H1 (cell line): ENCODE results near the gene FAM53C. TPM values are rescaled to one million over a fixed set of nuclear protein-coding genes. Genes with fewer than 3 reads are reported as not detected.

Source experiments
- CTCF ChIA-PET: fragments of 300-600 bp; sonication (Branson Sonifier 250); formaldehyde crosslinking; loops from one replicate; lab custom pipeline; 2021; ENCODE audit not compliant: partially characterized antibody; lab: Charles Lee
- POLR2A ChIA-PET: fragments of 300-600 bp; sonication (Branson Sonifier 250); formaldehyde crosslinking; loops from one replicate; lab custom pipeline; 2021; ENCODE audit warnings: inconsistent platforms; ENCODE audit not compliant: partially characterized antibody; lab: Charles Lee
- DNase-seq, 2 experiments: peaks; one replicate each; pipeline versions ENCODE4 v3.0.0 to v3.0.0-alpha.2; 2010 to 2022; ENCODE audit warnings: low spot score in 2 of 2, low read depth in 1 of 2, mixed read lengths in 1 of 2
- FAIRE-seq: peaks from 2 replicates; lab custom pipeline; 2011; peaks lifted over from hg19 to GRCh38; lab: Jason Lieb, UNC
- H2AFZ ChIP-seq: 2 replicates; pipeline ENCODE4 v1.8.1; 2012; ENCODE audit warnings: low read length, inconsistent platforms
- H2AK5ac ChIP-seq: 2 replicates; pipeline ENCODE4 v1.6.1; 2013; ENCODE audit warnings: low read depth, low read length
- H2BK120ac ChIP-seq: replicated peaks from 2 replicates; pipeline ENCODE3; 2013; ENCODE audit warnings: low read depth, low read length, inconsistent platforms
- H2BK12ac ChIP-seq: 2 replicates; pipeline ENCODE4 v1.6.1; 2013; ENCODE audit warnings: low read depth, low read length
- H2BK15ac ChIP-seq: 2 replicates; pipeline ENCODE4 v1.6.1; 2013; ENCODE audit warnings: low read length
- H2BK20ac ChIP-seq: 2 replicates; pipeline ENCODE4 v1.6.1; 2013; ENCODE audit warnings: low read length
- H2BK5ac ChIP-seq: 2 replicates; pipeline ENCODE4 v1.6.1; 2013; ENCODE audit warnings: low read depth, low read length
- H3K14ac ChIP-seq: 2 replicates; pipeline ENCODE4 v1.6.1; 2013; ENCODE audit warnings: inconsistent platforms; ENCODE audit not compliant: insufficient read length
- H3K18ac ChIP-seq: 2 replicates; pipeline ENCODE4 v1.6.1; 2013; ENCODE audit warnings: low read length; ENCODE audit errors: extremely low read depth
- H3K23ac ChIP-seq: 2 replicates; pipeline ENCODE4 v1.6.1; 2013; ENCODE audit warnings: inconsistent platforms; ENCODE audit not compliant: insufficient read length
- H3K23me2 ChIP-seq: 2 replicates; pipeline ENCODE4 v1.6.1; 2013; ENCODE audit warnings: low read depth, low read length
- H3K27ac ChIP-seq: 2 replicates; pipeline ENCODE4 v1.6.1; 2011; ENCODE audit warnings: low read depth, low read length, inconsistent platforms
- H3K27me3 ChIP-seq, 4 experiments: replicated peaks in 1 of 4; 1 replicate in 1 of 4; 2 replicates in 3 of 4; pipeline versions ENCODE4 v1.6.1 to v1.8.1; 2011 to 2013; ENCODE audit warnings: low read length in 3 of 4, mild to moderate bottlenecking in 3 of 4, inconsistent platforms in 2 of 4, mixed read lengths in 2 of 4, moderate library complexity in 1 of 4; ENCODE audit not compliant: control insufficient read depth in 3 of 4, insufficient read depth in 3 of 4; ENCODE audit errors: extremely low read depth in 1 of 4
- H3K36me3 ChIP-seq, 4 experiments: 2 replicates each; pipeline versions ENCODE4 v1.6.1 to v1.8.1; 2011 to 2013; ENCODE audit warnings: mild to moderate bottlenecking in 4 of 4, low read length in 3 of 4, moderate library complexity in 2 of 4, control low read depth in 1 of 4, inconsistent platforms in 1 of 4; ENCODE audit not compliant: insufficient read depth in 4 of 4, control insufficient read depth in 2 of 4
- H3K4ac ChIP-seq: replicated peaks from 2 replicates; pipeline ENCODE3; 2013; ENCODE audit warnings: low read length, low read depth, mixed read lengths, inconsistent platforms; ENCODE audit not compliant: insufficient read length
- H3K4me1 ChIP-seq, 4 experiments: replicated peaks in 1 of 4; 1 replicate in 1 of 4; 2 replicates in 3 of 4; pipeline versions ENCODE4 v1.6.1 to v1.8.1; 2011 to 2013; ENCODE audit warnings: low read length in 3 of 4, inconsistent platforms in 2 of 4, mixed read lengths in 1 of 4; ENCODE audit not compliant: insufficient read depth in 4 of 4, control insufficient read depth in 3 of 4
- H3K4me2 ChIP-seq, 2 experiments: 2 replicates each; pipeline versions ENCODE4 v1.6.1 to v1.8.1; 2011 to 2013; ENCODE audit warnings: low read depth in 2 of 2, low read length in 2 of 2, control low read depth in 1 of 2, inconsistent platforms in 1 of 2, mild to moderate bottlenecking in 1 of 2; ENCODE audit not compliant: insufficient read depth in 1 of 2
- H3K4me3 ChIP-seq, 4 experiments: fragments of 200-600, 300-600 bp in 1 of 4; sonication (generic), shearing (Covaris generic), sonication (Bioruptor Twin) in 1 of 4; 2 replicates each; pipeline versions ENCODE4 v1.5.1 to v1.8.1; 2011 to 2016; ENCODE audit warnings: low read length in 4 of 4, low read depth in 3 of 4, control low read depth in 2 of 4, inconsistent platforms in 2 of 4, mild to moderate bottlenecking in 2 of 4, mixed read lengths in 1 of 4, moderate library complexity in 1 of 4; ENCODE audit not compliant: insufficient read depth in 2 of 4; ENCODE audit errors: extremely low read depth in 1 of 4
- H3K56ac ChIP-seq: replicated peaks from 2 replicates; pipeline ENCODE3; 2013; ENCODE audit warnings: low read depth, mild to moderate bottlenecking, mixed read lengths, low read length, inconsistent platforms; ENCODE audit not compliant: insufficient read length
- H3K79me1 ChIP-seq: 2 replicates; pipeline ENCODE4 v1.6.1; 2013; ENCODE audit warnings: low read depth, low read length, control low read depth
- H3K79me2 ChIP-seq, 2 experiments: 2 replicates each; pipeline versions ENCODE4 v1.6.1 to v1.8.1; 2012 to 2013; ENCODE audit warnings: low read length in 2 of 2, mild to moderate bottlenecking in 2 of 2, inconsistent platforms in 1 of 2; ENCODE audit not compliant: insufficient read depth in 2 of 2, control insufficient read depth in 1 of 2
- H3K9ac ChIP-seq, 4 experiments: replicated peaks in 1 of 4; 1 replicate in 1 of 4; 2 replicates in 3 of 4; pipeline versions ENCODE4 v1.6.1 to v1.8.1; 2011 to 2013; ENCODE audit warnings: low read depth in 3 of 4, low read length in 3 of 4, control low read depth in 2 of 4, mild to moderate bottlenecking in 2 of 4, moderate library complexity in 2 of 4, inconsistent platforms in 1 of 4; ENCODE audit errors: extremely low read depth in 1 of 4
- H3K9me3 ChIP-seq, 2 experiments: 2 replicates each; pipeline versions ENCODE4 v1.6.1 to v1.8.1; 2012 to 2013; ENCODE audit warnings: mild to moderate bottlenecking in 2 of 2, moderate library complexity in 2 of 2, control low read depth in 1 of 2, inconsistent platforms in 1 of 2, low read depth in 1 of 2, low read length in 1 of 2, mixed read lengths in 1 of 2; ENCODE audit not compliant: insufficient read depth in 2 of 2
- H4K20me1 ChIP-seq, 2 experiments: replicated peaks in 1 of 2; 2 replicates each; pipeline versions ENCODE3 to v1.8.1; 2011 to 2013; ENCODE audit warnings: inconsistent platforms in 2 of 2, low read length in 2 of 2, mild to moderate bottlenecking in 1 of 2; ENCODE audit not compliant: insufficient read depth in 2 of 2, control insufficient read depth in 1 of 2
- H4K5ac ChIP-seq: 2 replicates; pipeline ENCODE4 v1.6.1; 2013; ENCODE audit warnings: low read length, low read depth, mixed read lengths, inconsistent platforms; ENCODE audit not compliant: insufficient read length
- H4K8ac ChIP-seq: 2 replicates; pipeline ENCODE4 v1.8.0; 2013; ENCODE audit warnings: mild to moderate bottlenecking, moderate library complexity, low read length, inconsistent platforms; ENCODE audit not compliant: insufficient read depth; ENCODE audit errors: extremely low read depth
- H4K91ac ChIP-seq: replicated peaks from 2 replicates; pipeline ENCODE3; 2013; ENCODE audit warnings: low read length, mixed read lengths, inconsistent platforms; ENCODE audit not compliant: insufficient read length
- BRCA1 ChIP-seq: IDR thresholded peaks from 2 replicates; pipeline ENCODE4 v1.6.1; 2012; ENCODE audit warnings: low read depth, low read length, improper control_type of control experiment
- CREB1 ChIP-seq: IDR thresholded peaks from 2 replicates; pipeline ENCODE4 v1.6.1; 2012; ENCODE audit warnings: inconsistent platforms
- EZH2 ChIP-seq: fragments of 200-600 bp; sonication (generic); IDR thresholded peaks from 2 replicates; pipeline ENCODE4 v1.7.1; 2012; ENCODE audit warnings: low read depth, mild to moderate bottlenecking, moderate library complexity, low read length, inconsistent platforms; ENCODE audit not compliant: severe bottlenecking
- JUN ChIP-seq: IDR thresholded peaks from 2 replicates; pipeline ENCODE4 v1.6.1; 2011; ENCODE audit warnings: low read depth, mild to moderate bottlenecking, improper control_type of control experiment, low read length
- KDM1A ChIP-seq: fragments of 200-600, 300-600 bp; sonication (generic); IDR thresholded peaks from 2 replicates; pipeline ENCODE4 v1.7.1; 2016; ENCODE audit warnings: mild to moderate bottlenecking, low read length, borderline replicate concordance
- PHF8 ChIP-seq: fragments of 200-600 bp; sonication (generic); conservative IDR thresholded peaks from 2 replicates; pipeline ENCODE4 v1.7.1; 2012; ENCODE audit warnings: low read depth, mild to moderate bottlenecking, inconsistent platforms, low read length, moderate library complexity
- POLR2AphosphoS5 ChIP-seq: IDR thresholded peaks from 2 replicates; pipeline ENCODE4 v1.6.1; 2011; ENCODE audit warnings: low read depth, low read length
- RAD21 ChIP-seq, 2 experiments: IDR thresholded peaks in 1 of 2; conservative IDR thresholded peaks in 1 of 2; 2 replicates each; pipeline ENCODE4 v1.6.1; 2011; ENCODE audit warnings: low read depth in 2 of 2, low read length in 2 of 2, improper control_type of control experiment in 1 of 2, inconsistent platforms in 1 of 2, mild to moderate bottlenecking in 1 of 2, moderate library complexity in 1 of 2
- SIX5 ChIP-seq: IDR thresholded peaks from 2 replicates; pipeline ENCODE4 v1.6.1; 2011; ENCODE audit warnings: mild to moderate bottlenecking, low read depth, low read length
- SUZ12 ChIP-seq: fragments of 200-600 bp; sonication (generic); IDR thresholded peaks from 2 replicates; pipeline ENCODE4 v1.6.1; 2012; ENCODE audit warnings: mild to moderate bottlenecking, inconsistent platforms, low read length, moderate library complexity, mixed read lengths
- TAF1 ChIP-seq: IDR thresholded peaks from 2 replicates; pipeline ENCODE4 v1.6.1; 2011; ENCODE audit warnings: mild to moderate bottlenecking, low read depth, low read length
- TEAD4 ChIP-seq: IDR thresholded peaks from 2 replicates; pipeline ENCODE4 v1.6.1; 2012; ENCODE audit warnings: low read depth, low read length, inconsistent platforms, mixed read lengths
- WGBS, 2 experiments: shearing (Covaris generic) in 1 of 2; methylation state at CpG; one replicate each; pipeline versions ENCODE4 v1.1.6 to v1.1.7; 2013 to 2015; ENCODE audit warnings: low lambda C conversion rate in 2 of 2, mixed read lengths in 2 of 2, inconsistent platforms in 1 of 2, low coverage in 1 of 2, missing lambda C conversion rate in 1 of 2; ENCODE audit not compliant: insufficient replicate concordance in 2 of 2, insufficient coverage in 1 of 2, insufficient read length in 1 of 2; ENCODE audit errors: extremely low coverage in 1 of 2, missing lambda C conversion rate in 1 of 2; 5-methylcytosine and 5-hydroxymethylcytosine counted together
- polyA plus RNA-seq, 7 experiments: library from polyadenylated mRNA; depleted of rRNA in 3 of 7; stranded (reverse) in 5 of 7; unstranded in 2 of 7; fragments of >200 nt in 5 of 7; fragments of 200-250 nt in 2 of 7; gene quantifications; 1 replicate in 5 of 7; 2 replicates in 1 of 7; 4 replicates in 1 of 7; pipeline versions ENCODE4 v1.2.1 to v1.2.3, GENCODE V29; 2011 to 2013; ENCODE audit warnings: missing spikeins in 2 of 7, mixed read lengths in 2 of 7
- total RNA-seq: library from RNA; stranded (reverse); fragmentation: NEBNext Ultra II Directional; extraction: Animal tissue kit (Norgen Biotek cat#: 25700); gene quantifications from 2 replicates; pipeline ENCODE4 v1.2.1, GENCODE V29; 2021

Gene FAM53C
- total and polyA plus RNA-seq, 2 of the 8 experiments (the other 6 are each of a cell fraction or from before 2014, with no cell fraction given): 57.6 to 75.3 TPM

DNA sequence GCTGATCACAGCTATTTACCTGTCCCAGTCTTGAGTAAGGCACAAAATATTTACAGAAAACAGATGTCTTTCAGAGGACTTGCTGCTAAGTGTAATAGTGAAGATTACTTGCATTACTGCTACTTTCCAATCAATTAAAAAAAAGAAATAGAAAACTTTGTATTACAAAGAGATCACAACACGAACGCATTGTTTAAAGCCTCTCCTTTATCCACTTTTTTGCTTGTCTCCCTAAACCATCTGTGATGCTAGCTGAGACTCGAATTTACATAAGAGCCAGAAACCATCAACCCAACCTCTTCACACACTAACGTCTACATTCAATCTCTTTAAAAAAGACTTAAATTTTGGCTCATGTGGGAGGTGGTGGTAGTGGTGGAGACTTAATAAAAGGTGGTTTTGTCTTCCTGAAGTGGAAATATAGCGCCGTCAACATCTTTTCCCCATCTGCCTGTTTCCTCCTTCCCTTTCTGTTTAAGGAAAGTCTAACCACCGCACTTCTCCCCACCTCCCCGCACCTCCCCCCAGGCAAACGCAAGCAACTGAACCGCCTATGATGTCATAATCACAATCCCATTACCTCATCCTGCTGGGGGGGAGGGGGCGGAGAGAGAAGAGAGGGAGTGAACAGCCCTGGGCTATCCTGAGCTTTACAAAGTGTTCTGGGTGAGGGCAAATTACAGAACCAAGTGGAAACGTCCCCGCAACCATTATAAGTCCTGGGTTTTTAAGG lies 948 bp upstream of the FAM53C start:
- H4K8ac ChIP-seq: peak overlapping the region; percentile 100; the same call in 1 of the 2 replicates
- peak overlapping the region; percentile 93 to 100 (median 99) for H3K9ac ChIP-seq
- H3K4me2 ChIP-seq: peak overlapping the region; percentile 87 to 98
- H4K20me1 ChIP-seq: peaks cover 0 to 3% of the 10 kb centered on the region in 2 experiments
- H3K79me1 ChIP-seq: peaks cover 15% of the 10 kb centered on the region
- no peak for FAIRE-seq
- peak overlapping the region; percentile 100; the same call in 1 of the 2 replicates for H2BK5ac ChIP-seq
- peaks cover 9% of the 10 kb centered on the region for H3K23me2 ChIP-seq
- peaks cover 10 to 34% of the 10 kb centered on the region in 2 experiments for H3K79me2 ChIP-seq
- peak overlapping the region; percentile 100 for H3K27ac ChIP-seq
- no peak overlapping the region for H3K4ac ChIP-seq
- no peaks in the 10 kb centered on the region for H3K27me3 ChIP-seq
- H2BK20ac ChIP-seq: no peak overlapping the region
- H2BK15ac ChIP-seq: no peak overlapping the region; the same call in 1 of the 2 replicates
- H2AK5ac ChIP-seq: no peak overlapping the region
- DNase-seq: no peak
- no peak overlapping the region for H2BK120ac ChIP-seq
- peaks cover 0 to 5% (median 2%) of the 10 kb centered on the region in 4 experiments; a peak in 3 of 7 replicates for H3K4me1 ChIP-seq
- H3K9me3 ChIP-seq: no peaks in the 10 kb centered on the region
- H2AFZ ChIP-seq: peak overlapping the region; percentile 91
- POLR2A ChIA-PET: interaction anchor here (0.7 to 8.2 kb wide), 28 partner anchors 10 to 206 kb away, joined by 3 to 254 read pairs (median 4); partner anchors contain the start of genes BRD8, CDC23, EGR1 and ETF1
- H3K14ac ChIP-seq: no peak overlapping the region
- peak overlapping the region; percentile 99; the same call in 1 of the 2 replicates for H3K18ac ChIP-seq
- peak overlapping the region; percentile 100; the same call in 1 of the 2 replicates for H2BK12ac ChIP-seq
- WGBS, 2 experiments: 23% methylated on average over 13 of the region's 13 CpGs; no CpG with 5 or more reads in 1 of the 2 experiments
- H4K5ac ChIP-seq: peak overlapping the region; percentile 38
- peak overlapping the region; percentile 68 to 95 (median 91) for H3K4me3 ChIP-seq
- CTCF ChIA-PET: interaction anchor here (13.6 kb wide), 1 partner anchor 13 kb away, joined by 196 read pairs; the partner anchor contains the start of gene KDM3B
- H3K23ac ChIP-seq: no peak overlapping the region
- H3K56ac ChIP-seq: no peak overlapping the region
- no peak overlapping the region for H4K91ac ChIP-seq
- peaks cover 0 to 13% (median 9%) of the 10 kb centered on the region in 4 experiments; a peak in 6 of 8 replicates for H3K36me3 ChIP-seq
- TF ChIP-seq BRCA1 (no peak), CREB1 (peak; percentile 99), JUN (peak; percentile 92), SUZ12 (no peak), EZH2 (no peak), POLR2AphosphoS5 (no peak), PHF8 (peak; percentile 58), TEAD4 (no peak), TAF1 (no peak), KDM1A (peak; percentile 83; the same call in 1 of the 2 replicates), SIX5 (no peak), RAD21 (IDR thresholded peaks at IDR 0.05 in 1 of 2, conservative IDR thresholded peaks at IDR 0.05 in 1 of 2; ENCODE audit: low read depth in 2 of 2, low read length in 2 of 2) (no peak)
